Measurements from ENCODE around the gene RBMS1.

The RBMS1 gene

GRCh38 chr2:160242893-160243564 is 250.6 kb downstream of the RBMS1 start:
- DNase-seq: no peak

GRCh38 chr2:160241251-160242137 is 252.1 kb downstream of the RBMS1 start:
- no peak for DNase-seq

GRCh38 chr2:160239436-160239835 is 254.2 kb downstream of the RBMS1 start:
- DNase-seq: no peak

- DNase-seq: no peak
Observed at GRCh38 chr2:160238392-160238791, 255.2 kb downstream of the RBMS1 start.

GRCh38 chr2:160232905-160233475 is 260.6 kb downstream of the RBMS1 start:
- no peak for DNase-seq

GRCh38 chr2:160229591-160229990 is 264.0 kb downstream of the RBMS1 start:
- DNase-seq: no peak

GRCh38 chr2:160228141-160228917 is 265.3 kb downstream of the RBMS1 start:
- no peak for DNase-seq

- DNase-seq: no peak
Observed at GRCh38 chr2:160227293-160227915, 266.2 kb downstream of the RBMS1 start.

- DNase-seq: no peak
Observed at GRCh38 chr2:160226367-160226766, 267.2 kb downstream of the RBMS1 start.

- no peak for DNase-seq
Observed at GRCh38 chr2:160225722-160226121, 267.9 kb downstream of the RBMS1 start.

GRCh38 chr2:160224507-160224906 is 269.1 kb downstream of the RBMS1 start:
- DNase-seq: no peak

- DNase-seq: no peak
Observed at GRCh38 chr2:160224060-160224459, 269.5 kb downstream of the RBMS1 start.

- DNase-seq: no peak
Observed at GRCh38 chr2:160223560-160223959, 270.0 kb downstream of the RBMS1 start.

- no peak for DNase-seq
Observed at GRCh38 chr2:160222546-160223283, 270.9 kb downstream of the RBMS1 start.
